Right kidney (tissue), 1 donor: ENCODE results near the gene GDF2.

Experiments
- DNase-seq: peaks from one replicate; pipeline ENCODE4 v3.0.0-alpha.2; 2016

Gene GDF2

DNA sequence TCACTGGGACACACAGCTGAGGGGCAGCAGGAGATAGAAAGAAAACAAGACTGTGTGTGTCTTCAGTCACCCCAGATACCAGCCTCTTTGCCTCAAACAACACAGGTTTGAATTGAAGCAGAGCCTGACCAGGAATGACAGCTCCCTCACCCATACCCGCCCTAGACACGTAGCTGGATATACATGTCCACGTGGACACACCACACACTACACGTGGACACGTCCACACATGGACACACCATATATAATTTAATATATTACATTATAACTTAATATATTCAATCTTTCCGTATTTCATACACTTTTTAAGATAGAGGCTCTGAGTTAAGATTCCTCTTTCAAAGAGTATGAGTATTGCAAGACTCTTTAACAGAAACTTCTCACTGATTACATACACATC, 11.3 kb downstream of the GDF2 start:
- DNase-seq = no peak

DNA sequence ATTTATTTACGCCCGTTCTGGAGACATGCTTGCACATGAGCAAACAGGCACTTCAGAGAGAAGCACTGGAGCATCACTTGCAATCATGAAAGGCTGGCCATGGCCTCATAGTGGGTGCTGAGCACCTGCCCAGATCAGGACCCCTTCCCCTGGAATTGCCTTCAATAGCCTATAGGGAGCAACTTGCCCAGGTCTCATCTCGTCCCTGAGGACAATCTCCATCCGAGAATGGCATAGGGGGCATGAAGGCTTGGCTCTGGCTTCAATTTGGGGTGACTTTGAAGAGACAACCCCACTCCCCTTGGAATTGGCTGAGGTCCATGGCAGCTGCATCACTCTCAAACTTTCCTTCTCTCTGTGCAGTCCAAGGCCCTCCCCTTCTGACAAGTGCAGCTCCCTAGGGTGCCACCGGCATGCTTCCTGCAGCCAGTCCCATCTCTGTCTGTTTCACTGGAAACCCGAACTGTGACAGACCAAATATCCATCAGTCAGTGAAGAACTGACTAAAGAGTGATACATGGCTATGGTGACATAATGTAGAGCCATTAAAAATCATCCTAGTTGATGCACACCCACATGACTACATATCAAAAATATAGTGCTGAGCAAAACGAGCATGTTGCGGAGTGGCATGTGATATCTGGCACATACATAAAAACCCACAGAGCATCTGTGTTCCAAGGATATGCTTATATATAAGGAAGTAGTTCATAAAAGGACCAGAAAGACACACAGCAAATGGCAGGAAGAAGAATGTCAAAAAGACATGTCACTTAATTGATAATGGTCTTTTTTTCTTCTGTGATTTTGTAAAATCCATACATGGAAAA, 12.4 kb downstream of the GDF2 start:
- DNase-seq = no peak

DNA sequence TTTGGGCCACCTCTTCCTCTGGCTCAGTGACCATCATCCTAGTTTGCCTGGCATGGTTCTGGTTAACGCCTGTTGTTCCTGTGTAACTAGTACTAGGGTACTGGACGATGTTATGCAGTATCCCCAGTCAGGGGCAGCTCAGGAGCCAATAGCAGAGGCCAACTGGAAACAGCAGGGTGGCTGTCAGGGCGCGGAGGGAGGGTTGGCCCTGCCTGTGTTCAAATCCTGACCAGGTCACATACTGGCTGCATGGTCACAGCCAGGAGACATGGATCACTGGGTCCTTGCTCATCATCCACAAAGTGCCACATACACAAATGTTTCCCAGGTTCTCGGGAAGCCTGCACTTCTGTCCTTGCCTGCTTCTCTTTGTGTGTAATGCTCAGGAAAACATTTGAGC, 13.7 kb downstream of the GDF2 start:
- DNase-seq = no peak

DNA sequence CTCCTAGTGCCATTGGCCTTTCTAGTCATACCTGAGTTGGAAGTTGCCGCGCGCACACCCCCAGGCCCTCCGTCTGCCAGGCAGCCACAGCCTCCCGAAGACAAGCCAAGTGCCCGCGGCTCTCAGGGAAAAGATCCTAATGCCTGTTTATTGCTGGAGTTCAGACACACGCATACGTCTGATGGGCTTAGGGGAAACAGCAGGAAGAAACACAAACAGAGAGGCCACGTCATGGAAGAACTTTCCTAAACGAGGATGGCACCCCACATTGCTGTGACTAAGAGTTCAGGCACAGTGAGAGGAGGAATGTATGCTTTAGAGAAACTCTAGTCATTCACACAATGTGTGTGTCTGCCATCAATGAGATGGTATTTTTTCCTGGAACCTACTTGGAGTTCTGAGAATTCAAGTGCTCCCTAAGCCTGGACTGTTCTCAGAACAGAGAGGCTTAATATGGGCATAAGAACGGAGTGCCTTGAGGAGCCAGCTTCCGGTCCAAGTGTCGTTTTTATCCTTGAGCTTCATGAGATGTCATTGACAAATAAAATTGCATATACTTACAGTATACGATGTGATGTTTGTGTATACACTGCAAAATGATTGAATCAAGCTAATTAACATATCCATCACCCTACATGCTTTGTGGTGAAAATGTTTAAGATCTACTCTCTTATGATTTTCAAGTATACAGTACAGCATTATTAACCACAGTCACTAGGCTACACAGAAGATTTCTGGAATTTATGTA, 14.3 kb downstream of the GDF2 start:
- DNase-seq = no peak

DNA sequence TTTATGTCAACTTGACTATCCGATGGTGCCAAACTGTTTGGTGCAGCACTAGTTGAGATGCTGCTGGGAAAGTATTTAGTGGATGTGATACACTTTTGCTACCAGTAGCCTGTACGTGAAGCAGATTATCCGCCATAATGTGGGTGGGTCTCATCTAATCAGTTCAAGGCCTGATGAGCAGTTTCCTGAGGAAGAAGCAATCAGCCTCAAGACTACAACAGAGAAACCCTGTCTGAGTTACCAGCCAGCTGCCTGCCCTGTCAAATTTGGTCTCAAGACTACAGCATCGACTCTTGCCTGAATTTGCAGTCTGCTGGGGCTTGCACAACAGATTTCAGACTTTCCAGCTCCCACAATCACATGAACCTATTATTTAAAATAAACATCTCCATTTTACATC, 15.1 kb downstream of the GDF2 start:
- DNase-seq = no peak

DNA sequence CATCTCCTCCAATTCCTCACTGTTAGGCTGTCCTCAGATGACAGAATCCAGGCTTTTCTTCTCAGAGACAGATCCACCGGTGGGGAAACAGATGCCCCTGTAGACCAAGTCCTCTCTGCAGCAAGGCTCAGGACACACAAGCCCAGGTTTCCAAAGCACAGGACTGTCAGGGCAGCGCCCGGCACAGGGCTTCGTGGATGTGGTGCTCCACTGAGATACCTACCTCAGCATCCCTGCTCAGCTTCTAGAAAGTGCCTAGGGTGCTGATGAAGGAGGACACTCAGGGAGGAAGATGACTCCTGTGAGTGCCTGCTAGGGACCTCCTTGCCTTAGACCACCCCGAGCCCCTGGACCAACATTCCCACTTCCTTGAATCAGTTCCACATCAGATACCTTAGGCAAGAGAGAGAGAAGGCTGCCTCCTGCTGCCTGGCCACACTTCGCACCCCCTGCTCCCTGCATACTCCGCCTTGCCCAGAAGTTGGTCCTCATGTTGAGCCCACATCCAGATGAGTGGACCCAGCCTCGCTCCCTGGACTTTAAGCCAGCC, 17.0 kb downstream of the GDF2 start:
- DNase-seq = no peak

DNA sequence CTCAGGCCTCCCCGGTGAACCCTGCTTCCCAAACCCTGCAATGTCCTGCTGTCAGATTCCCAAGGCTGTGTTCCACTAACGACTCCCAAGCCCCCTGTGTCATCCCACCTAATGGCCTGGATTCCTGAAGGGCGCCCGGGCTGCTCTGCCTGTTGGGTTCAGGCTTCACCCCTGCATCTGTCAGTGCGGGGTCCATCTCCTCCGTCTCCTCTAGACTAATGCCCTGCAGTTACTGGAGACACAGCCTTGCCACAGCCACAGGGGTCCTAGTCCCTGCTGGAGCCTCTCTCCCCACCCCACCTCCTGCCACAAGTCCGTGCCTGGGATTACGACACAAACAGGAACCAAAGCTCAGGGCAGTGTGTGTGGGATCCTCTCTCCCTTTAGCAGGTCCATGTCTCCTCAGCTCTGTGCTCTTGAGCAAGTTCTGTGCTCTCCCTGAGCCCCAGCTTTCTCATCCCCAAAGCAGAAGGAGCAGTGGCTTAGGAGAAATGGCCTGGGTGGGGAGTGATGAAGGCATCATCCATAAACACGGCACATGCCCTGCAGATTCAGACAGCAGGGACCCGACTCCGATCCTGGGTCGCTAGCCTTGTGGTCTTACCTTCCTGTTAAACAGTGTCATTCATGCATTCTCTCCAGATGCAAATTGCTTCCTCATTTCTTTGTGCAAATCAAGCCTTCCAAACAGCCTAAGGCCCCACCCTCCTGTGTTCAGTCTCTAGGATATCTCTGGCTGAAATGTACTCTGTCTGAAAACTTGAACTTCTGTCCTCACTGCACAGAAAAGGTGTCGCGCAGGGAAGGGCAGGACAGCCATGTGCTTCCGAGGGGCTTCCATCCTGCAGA, 17.7 kb downstream of the GDF2 start:
- DNase-seq = no peak

DNA sequence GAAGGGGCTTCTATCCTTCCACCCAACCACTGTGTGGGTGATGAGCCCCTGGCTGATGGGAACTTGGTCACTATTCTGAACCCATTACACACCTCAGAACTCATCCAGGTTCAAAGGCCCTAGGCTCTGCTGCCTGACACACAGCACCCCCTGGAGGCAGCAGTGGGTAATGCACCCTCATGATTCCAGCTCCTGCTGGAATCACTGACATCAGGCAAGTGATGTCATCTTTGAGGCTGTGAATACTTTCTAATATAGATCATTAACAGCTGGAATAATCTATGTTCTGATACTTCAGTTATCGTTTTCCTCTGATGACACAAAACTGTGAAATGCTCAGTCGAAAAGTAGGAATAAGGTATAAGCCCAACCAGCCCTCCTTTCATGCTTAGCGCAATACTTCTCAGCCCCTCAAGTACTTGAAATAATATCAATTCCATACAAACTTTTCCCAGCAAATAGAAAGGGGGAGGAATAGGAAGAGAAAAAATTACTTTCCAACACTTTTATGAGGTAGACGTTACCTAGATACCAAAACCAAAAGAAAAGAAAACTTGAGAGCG, 18.4 kb downstream of the GDF2 start:
- peak; percentile 36 for DNase-seq

DNA sequence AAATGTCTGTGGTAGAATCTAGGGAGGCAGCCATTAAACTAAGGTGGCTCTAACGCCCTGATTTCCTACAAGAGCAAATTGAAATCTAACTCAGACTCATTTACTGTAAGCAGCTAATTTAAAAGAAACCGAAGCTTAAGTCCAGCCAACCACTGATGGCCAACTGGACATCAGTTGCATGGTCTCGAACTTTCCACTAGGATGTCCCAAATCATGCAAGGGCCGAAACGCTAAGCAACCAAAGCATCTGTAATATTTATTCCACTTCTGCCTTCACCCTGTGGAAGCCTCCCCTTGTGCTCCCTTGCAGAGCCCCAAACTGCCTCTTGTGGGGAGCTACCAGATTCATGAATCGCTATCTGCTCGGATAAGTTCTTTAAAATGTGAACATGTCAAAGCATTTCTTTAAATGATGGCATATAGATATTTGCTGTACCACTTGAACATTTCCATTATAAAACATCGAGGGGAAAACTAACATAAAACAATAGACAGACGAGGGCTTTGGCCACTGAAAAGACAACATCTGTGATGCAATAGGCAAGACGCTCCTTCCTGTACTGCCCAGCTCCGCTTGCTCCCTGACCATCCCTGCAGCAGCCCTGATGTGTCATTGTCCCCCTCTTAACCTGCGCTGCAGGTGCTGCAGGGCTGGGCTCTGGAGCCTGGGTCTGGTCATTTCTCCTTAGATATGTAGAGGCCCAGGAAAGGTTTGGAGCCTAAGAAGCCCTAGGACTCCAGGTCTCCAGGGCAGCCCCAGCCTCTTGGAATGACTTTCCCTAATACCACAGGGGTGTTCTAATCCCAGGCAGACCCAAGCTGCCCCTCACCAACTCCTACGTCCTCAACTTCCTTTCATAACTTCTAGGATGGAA, 23.0 kb downstream of the GDF2 start:
- no peak for DNase-seq

DNA sequence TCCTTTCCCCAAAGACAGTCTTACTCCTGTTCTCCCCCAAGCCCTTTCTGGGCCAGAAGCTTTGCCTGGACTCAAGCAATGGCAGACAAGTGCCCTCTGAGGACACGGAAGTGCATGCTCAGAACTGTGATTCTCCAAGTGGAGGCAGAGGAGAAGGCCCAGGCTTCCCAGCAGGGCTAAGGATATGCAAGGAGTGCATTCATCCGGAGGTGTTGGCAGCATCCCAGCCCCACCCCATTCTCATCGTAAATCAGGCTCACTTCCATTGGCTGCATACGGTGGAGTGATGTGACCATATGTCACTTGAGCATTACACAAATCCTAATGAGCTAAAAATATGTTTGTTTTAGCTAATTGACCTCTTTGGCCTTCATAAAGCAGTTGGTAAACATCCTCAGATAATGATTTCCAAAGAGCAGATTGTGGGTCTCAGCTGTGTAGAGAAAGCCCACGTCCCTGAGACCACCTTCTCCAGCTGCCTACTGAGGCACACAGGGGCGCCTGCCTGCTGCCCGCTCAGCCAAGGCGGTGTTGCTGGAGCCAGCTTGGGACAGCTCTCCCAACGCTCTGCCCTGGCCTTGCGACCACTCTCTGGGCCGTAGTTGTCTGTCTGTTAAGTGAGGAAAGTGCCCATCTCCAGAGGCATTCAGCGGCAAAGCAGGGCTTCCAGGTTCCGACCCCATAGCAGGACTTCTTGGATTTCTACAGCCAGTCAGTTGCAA, 24.5 kb downstream of the GDF2 start:
- no peak for DNase-seq

DNA sequence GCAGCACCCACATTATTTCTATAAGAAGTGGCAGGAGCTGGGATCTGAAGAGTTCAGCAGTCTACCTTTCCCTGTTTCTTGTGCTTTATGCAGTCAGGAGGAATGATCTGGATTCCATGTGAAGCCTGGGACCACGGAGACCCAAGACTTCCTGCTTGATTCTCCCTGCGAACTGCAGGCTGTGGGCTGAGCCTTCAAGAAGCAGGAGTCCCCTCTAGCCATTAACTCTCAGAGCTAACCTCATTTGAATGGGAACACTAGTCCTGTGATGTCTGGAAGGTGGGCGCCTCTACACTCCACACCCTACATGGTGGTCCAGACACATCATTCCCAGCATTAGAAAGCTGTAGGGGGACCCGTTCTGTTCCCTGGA, 25.0 kb downstream of the GDF2 start:
- no peak for DNase-seq

DNA sequence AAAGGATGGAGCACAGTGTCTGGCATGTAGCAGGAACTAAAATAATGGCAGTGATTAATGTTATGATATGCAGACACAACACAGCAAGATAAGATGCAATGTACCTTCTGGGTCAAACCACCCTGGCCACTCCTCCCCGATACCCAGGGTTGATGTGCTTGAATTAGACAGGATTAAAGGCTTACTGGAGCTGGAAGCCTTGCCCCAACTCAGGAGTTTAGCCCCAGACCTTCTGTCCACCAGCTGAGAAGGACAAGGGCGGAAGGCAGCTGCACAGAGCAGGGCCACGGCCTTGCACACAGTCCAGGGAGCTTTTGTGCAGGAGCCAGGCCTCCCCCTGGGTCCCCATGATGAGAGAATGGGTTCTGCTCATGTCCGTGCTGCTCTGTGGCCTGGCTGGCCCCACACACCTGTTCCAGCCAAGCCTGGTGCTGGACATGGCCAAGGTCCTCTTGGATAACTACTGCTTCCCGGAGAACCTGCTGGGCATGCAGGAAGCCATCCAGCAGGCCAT, 25.9 kb downstream of the GDF2 start, which contains the start of gene RBP3:
TSS of gene RBP3 (plus strand) at position 226 of the 514 bp plus-strand sequence. CDS start at position 348, 122 bp downstream.
- DNase-seq = no peak

DNA sequence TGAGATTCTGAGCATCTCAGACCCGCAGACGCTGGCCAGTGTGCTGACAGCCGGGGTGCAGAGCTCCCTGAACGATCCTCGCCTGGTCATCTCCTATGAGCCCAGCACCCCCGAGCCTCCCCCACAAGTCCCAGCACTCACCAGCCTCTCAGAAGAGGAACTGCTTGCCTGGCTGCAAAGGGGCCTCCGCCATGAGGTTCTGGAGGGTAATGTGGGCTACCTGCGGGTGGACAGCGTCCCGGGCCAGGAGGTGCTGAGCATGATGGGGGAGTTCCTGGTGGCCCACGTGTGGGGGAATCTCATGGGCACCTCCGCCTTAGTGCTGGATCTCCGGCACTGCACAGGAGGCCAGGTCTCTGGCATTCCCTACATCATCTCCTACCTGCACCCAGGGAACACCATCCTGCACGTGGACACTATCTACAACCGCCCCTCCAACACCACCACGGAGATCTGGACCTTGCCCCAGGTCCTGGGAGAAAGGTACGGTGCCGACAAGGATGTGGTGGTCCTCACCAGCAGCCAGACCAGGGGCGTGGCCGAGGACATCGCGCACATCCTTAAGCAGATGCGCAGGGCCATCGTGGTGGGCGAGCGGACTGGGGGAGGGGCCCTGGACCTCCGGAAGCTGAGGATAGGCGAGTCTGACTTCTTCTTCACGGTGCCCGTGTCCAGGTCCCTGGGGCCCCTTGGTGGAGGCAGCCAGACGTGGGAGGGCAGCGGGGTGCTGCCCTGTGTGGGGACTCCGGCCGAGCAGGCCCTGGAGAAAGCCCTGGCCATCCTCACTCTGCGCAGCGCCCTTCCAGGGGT, 26.6 kb downstream of the GDF2 start:
- no peak for DNase-seq

DNA sequence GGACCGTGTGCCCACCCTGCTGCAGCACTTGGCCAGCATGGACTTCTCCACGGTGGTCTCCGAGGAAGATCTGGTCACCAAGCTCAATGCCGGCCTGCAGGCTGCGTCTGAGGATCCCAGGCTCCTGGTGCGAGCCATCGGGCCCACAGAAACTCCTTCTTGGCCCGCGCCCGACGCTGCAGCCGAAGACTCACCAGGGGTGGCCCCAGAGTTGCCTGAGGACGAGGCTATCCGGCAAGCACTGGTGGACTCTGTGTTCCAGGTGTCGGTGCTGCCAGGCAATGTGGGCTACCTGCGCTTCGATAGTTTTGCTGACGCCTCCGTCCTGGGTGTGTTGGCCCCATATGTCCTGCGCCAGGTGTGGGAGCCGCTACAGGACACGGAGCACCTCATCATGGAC, 27.3 kb downstream of the GDF2 start:
- DNase-seq = no peak

DNA sequence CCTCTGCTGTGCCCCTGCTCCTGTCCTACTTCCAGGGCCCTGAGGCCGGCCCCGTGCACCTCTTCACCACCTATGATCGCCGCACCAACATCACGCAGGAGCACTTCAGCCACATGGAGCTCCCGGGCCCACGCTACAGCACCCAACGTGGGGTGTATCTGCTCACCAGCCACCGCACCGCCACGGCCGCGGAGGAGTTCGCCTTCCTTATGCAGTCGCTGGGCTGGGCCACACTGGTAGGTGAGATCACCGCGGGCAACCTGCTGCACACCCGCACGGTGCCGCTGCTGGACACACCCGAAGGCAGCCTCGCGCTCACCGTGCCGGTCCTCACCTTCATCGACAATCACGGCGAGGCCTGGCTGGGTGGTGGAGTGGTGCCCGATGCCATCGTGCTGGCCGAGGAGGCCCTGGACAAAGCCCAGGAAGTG, 27.7 kb downstream of the GDF2 start:
- no peak for DNase-seq

DNA sequence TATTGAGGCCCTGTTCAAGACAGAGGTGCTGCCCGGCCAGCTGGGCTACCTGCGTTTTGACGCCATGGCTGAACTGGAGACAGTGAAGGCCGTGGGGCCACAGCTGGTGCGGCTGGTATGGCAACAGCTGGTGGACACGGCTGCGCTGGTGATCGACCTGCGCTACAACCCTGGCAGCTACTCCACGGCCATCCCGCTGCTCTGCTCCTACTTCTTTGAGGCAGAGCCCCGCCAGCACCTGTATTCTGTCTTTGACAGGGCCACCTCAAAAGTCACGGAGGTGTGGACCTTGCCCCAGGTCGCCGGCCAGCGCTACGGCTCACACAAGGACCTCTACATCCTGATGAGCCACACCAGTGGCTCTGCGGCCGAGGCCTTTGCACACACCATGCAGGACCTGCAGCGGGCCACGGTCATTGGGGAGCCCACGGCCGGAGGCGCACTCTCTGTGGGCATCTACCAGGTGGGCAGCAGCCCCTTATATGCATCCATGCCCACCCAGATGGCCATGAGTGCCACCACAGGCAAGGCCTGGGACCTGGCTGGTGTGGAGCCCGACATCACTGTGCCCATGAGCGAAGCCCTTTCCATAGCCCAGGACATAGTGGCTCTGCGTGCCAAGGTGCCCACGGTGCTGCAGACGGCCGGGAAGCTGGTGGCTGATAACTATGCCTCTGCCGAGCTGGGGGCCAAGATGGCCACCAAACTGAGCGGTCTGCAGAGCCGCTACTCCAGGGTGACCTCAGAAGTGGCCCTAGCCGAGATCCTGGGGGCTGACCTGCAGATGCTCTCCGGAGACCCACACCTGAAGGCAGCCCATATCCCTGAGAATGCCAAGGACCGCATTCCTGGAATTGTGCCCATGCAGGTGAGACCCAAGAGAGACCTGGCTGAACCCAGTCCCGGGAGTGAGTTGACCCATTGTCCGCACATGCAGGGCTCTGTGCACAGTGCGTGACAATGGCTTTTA, 28.7 kb downstream of the GDF2 start:
- no peak for DNase-seq

DNA sequence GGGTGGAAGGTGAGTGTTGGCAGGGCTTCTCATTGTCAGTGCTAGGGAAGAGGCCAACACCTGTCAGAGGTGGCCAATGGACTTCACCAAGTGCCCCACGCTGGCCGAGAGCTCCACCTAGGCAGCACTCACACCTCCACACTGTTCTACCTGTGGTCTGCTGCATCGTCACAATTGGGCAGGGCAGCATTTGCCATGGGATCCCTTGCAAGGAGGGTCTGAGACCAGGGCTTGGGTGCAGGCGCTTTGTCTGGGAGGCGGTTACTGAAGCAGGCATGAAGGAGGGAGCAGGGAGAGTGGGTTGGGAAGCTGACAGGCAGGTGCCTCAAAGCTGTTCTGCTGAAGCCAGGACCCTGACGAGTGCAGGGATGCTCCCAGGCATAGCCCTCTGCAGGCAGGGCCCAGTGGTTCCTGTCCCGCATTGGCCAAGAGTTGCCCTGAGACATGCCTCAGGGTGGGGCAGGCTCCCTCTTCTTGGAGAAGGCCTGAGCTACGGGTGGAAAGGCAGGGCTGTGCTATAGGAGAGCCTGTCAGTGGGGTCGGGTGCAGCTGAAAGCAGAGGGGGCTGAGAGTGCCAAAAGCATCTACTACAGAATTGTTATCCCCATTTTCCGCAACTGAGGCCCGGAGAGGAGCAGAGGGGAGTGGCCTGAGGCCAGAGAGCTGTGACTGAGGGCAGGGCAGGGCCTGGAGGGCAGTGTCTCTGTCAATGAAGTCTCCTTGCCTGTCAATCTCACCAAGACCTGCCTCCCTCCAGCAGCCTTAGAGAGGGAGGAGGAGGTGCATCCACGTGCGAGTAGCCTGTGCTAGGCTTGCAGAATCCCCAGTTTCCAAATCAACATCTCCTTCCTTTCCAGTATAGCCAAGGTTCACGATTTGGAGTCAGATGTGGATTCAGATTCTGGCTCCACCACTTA, 29.9 kb downstream of the GDF2 start:
- no peak for DNase-seq
